Measurements from ENCODE around the gene PTPN6. TPM values are rescaled to one million over a fixed set of nuclear protein-coding genes. Genes with fewer than 3 reads are reported as not detected.

The PTPN6 gene
- total RNA-seq, 1 donor = 0.36 TPM

DNA sequence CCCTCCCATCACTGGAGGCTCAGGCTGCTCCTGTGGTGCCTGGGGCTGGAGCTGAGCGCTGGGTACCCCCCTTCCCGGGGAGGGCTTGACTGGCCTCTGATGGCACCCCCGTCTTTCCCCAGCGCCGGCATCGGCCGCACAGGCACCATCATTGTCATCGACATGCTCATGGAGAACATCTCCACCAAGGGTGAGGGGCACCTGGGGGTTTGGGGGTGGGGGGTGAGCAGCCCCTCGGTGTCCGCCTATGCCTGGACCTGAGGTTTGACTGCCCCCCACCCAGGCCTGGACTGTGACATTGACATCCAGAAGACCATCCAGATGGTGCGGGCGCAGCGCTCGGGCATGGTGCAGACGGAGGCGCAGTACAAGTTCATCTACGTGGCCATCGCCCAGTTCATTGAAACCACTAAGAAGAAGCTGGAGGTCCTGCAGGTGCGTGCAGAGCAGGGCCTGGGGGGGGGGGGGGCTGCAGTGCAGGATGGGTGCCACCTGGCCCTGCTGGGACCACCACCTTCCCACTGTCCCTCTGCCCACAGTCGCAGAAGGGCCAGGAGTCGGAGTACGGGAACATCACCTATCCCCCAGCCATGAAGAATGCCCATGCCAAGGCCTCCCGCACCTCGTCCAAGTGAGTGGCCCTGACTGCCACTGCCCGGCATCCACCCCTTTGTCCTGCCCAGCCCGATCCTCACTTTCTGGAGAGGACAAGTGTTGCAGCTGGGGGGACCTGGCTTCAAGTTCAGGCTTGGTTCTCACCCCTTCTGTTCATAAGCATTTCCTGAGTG is 8.8 kb downstream of the PTPN6 start:
- Histone ChIP-seq H4K20me1 (ENCODE audit: insufficient read depth, low read length) (no peaks in the 10 kb centered on the region), H3K36me3 (ENCODE audit: insufficient read depth, low read length) (peaks cover 6% of the 10 kb centered on the region), H3K4me3 (ENCODE audit: insufficient read depth, low read length) (no peak overlapping the region), H3K79me2 (ENCODE audit: insufficient read depth, low read length) (no peaks in the 10 kb centered on the region), H3K4me2 (ENCODE audit: insufficient read depth, low read length) (no peak overlapping the region), H3K9me3 (ENCODE audit: low read depth, low read length) (no peaks in the 10 kb centered on the region), H3K27me3 (ENCODE audit: insufficient read depth, low read length) (no peaks in the 10 kb centered on the region), H3K4me1 (ENCODE audit: insufficient read depth, low read length) (peaks cover 16% of the 10 kb centered on the region), H3K27ac (ENCODE audit: low read depth, low read length) (no peak overlapping the region), H2AFZ (ENCODE audit: low read length) (no peak overlapping the region)
- DNase-seq (ENCODE audit: insufficient read length, low spot score, missing footprints) = no peak
- TF ChIP-seq, protein P1, sequence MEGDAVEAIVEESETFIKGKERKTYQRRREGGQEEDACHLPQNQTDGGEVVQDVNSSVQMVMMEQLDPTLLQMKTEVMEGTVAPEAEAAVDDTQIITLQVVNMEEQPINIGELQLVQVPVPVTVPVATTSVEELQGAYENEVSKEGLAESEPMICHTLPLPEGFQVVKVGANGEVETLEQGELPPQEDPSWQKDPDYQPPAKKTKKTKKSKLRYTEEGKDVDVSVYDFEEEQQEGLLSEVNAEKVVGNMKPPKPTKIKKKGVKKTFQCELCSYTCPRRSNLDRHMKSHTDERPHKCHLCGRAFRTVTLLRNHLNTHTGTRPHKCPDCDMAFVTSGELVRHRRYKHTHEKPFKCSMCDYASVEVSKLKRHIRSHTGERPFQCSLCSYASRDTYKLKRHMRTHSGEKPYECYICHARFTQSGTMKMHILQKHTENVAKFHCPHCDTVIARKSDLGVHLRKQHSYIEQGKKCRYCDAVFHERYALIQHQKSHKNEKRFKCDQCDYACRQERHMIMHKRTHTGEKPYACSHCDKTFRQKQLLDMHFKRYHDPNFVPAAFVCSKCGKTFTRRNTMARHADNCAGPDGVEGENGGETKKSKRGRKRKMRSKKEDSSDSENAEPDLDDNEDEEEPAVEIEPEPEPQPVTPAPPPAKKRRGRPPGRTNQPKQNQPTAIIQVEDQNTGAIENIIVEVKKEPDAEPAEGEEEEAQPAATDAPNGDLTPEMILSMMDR (IDR thresholded peaks at IDR 0.05; ENCODE audit: extremely low read depth, low read depth, low read length) = no peak

DNA sequence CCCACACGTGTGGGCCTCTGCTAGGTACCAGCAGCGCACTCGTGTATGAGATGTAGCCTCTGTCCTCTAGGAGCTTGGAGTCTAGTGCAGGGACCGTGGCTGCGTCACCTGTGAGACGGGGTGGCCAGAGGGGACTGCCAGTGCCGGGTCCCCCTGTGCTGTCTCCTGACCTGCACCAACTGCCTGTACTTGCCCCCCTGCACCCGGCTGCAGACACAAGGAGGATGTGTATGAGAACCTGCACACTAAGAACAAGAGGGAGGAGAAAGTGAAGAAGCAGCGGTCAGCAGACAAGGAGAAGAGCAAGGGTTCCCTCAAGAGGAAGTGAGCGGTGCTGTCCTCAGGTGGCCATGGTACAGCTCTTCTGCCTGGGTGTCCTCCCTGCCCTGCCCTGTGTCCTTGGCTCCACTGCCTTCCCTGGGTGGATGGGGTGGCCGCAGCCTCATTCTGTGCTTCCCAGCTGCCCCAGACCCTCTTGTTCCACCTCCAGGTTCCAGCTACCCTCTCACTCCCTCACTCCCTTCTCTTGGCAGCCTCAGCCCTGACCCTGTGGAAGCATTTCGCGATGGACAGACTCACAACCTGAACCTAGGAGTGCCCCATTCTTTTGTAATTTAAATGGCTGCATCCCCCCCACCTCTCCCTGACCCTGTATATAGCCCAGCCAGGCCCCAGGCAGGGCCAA is 9.6 kb downstream of the PTPN6 start:
- peaks cover 16% of the 10 kb centered on the region for H3K4me1 ChIP-seq (ENCODE audit: insufficient read depth, low read length)
- TF ChIP-seq, protein P1 (IDR thresholded peaks at IDR 0.05; ENCODE audit: extremely low read depth, low read depth, low read length) = peak; percentile 22
- peak overlapping the region; percentile 58 for H3K4me3 ChIP-seq (ENCODE audit: insufficient read depth, low read length)
- peaks cover 12% of the 10 kb centered on the region for H3K36me3 ChIP-seq (ENCODE audit: insufficient read depth, low read length)
- H3K4me2 ChIP-seq (ENCODE audit: insufficient read depth, low read length) = peak overlapping the region; percentile 85
- peak overlapping the region; percentile 90 for H2AFZ ChIP-seq (ENCODE audit: low read length)
- H3K27me3 ChIP-seq (ENCODE audit: insufficient read depth, low read length) = no peaks in the 10 kb centered on the region
- DNase-seq (ENCODE audit: insufficient read length, low spot score, missing footprints) = no peak
- H3K79me2 ChIP-seq (ENCODE audit: insufficient read depth, low read length) = no peaks in the 10 kb centered on the region
- peaks cover 2% of the 10 kb centered on the region for H4K20me1 ChIP-seq (ENCODE audit: insufficient read depth, low read length)
- peak overlapping the region; percentile 93 for H3K27ac ChIP-seq (ENCODE audit: low read depth, low read length)
- no peaks in the 10 kb centered on the region for H3K9me3 ChIP-seq (ENCODE audit: low read depth, low read length)

DNA sequence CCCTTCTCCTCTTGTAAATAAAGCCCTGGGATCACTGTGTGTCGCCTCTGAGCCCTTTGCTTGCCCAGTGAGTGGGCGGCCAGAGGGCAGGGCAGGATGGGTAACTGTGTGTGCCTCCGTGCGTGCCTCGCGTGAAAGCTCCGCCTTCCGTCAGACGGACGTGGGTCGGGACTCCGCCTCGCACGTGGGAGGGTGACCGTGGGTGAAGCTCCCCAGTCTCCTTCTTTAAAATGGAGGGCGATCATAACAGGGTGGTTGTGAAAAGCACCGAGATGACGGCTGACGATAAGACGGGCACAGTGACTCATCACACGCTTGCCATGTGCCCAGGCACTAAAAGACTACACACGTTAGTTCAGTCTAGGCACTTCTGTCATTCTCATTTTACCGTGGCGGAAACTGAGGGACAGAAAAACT is 10.1 kb downstream of the PTPN6 start:
- Histone ChIP-seq H3K36me3 (ENCODE audit: insufficient read depth, low read length) (peaks cover 17% of the 10 kb centered on the region), H3K4me3 (ENCODE audit: insufficient read depth, low read length) (peak overlapping the region; percentile 58), H2AFZ (ENCODE audit: low read length) (peak overlapping the region; percentile 90), H3K27ac (ENCODE audit: low read depth, low read length) (peak overlapping the region; percentile 93), H3K9me3 (ENCODE audit: low read depth, low read length) (no peaks in the 10 kb centered on the region), H3K79me2 (ENCODE audit: insufficient read depth, low read length) (no peaks in the 10 kb centered on the region), H4K20me1 (ENCODE audit: insufficient read depth, low read length) (peaks cover 4% of the 10 kb centered on the region), H3K4me2 (ENCODE audit: insufficient read depth, low read length) (peak overlapping the region; percentile 85), H3K27me3 (ENCODE audit: insufficient read depth, low read length) (no peaks in the 10 kb centered on the region), H3K4me1 (ENCODE audit: insufficient read depth, low read length) (peaks cover 16% of the 10 kb centered on the region)
- peak; percentile 94 for DNase-seq (ENCODE audit: insufficient read length, low spot score, missing footprints)
- TF ChIP-seq, protein P1 (IDR thresholded peaks at IDR 0.05; ENCODE audit: extremely low read depth, low read depth, low read length) = no peak

DNA sequence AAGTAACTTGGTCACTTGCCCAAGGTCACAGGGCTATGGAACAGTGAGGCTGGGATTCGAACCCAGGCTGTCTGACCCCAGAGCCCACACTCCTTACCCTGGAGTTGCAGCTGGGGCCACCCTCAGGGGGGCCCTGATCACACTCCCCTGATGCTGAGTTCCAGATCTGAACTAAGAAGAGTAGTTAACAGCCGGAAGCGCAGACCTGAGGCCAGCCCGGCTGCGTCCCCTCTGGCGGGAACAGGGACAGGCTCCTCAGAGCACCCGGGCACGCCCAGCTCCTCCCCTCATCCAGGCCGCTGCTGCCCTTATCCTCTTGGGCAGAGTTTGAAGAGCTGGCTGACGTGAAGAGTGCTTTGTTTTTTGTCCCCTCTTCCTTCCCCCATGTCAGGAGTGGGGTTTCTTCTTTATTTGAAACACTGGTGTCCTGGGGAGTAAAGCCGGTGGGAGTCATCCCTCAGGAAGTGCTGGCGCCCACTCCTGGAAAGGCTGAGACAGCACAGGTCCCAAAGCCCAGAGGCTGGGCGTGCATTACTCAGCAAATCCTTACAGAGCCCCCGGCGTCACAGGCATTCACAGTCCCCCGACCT is 10.6 kb downstream of the PTPN6 start:
- H3K27ac ChIP-seq (ENCODE audit: low read depth, low read length) = peak overlapping the region; percentile 93
- H3K79me2 ChIP-seq (ENCODE audit: insufficient read depth, low read length) = no peaks in the 10 kb centered on the region
- no peaks in the 10 kb centered on the region for H3K9me3 ChIP-seq (ENCODE audit: low read depth, low read length)
- TF ChIP-seq, protein P1 (IDR thresholded peaks at IDR 0.05; ENCODE audit: extremely low read depth, low read depth, low read length) = peak; percentile 72
- H2AFZ ChIP-seq (ENCODE audit: low read length) = peak overlapping the region; percentile 90
- peaks cover 4% of the 10 kb centered on the region for H4K20me1 ChIP-seq (ENCODE audit: insufficient read depth, low read length)
- no peaks in the 10 kb centered on the region for H3K27me3 ChIP-seq (ENCODE audit: insufficient read depth, low read length)
- H3K4me2 ChIP-seq (ENCODE audit: insufficient read depth, low read length) = peak overlapping the region; percentile 85
- H3K36me3 ChIP-seq (ENCODE audit: insufficient read depth, low read length) = peaks cover 21% of the 10 kb centered on the region
- H3K4me1 ChIP-seq (ENCODE audit: insufficient read depth, low read length) = peaks cover 16% of the 10 kb centered on the region
- peak overlapping the region; percentile 58 for H3K4me3 ChIP-seq (ENCODE audit: insufficient read depth, low read length)
- DNase-seq (ENCODE audit: insufficient read length, low spot score, missing footprints) = peak; percentile 97
